ENCODE data around the gene ASB16.
"Not testable (repeated sequence)": the region's sequence is repeated elsewhere in the genome, so short reads cannot be mapped to it uniquely, and the experiment has no call there.

The ASB16 gene

GRCh38 chr17:44147812-44148211, 22.7 kb upstream of the ASB16 start:
- no peak for DNase-seq

GRCh38 chr17:44149066-44149465, 21.4 kb upstream of the ASB16 start:
- DNase-seq = not testable (repeated sequence)

DNA sequence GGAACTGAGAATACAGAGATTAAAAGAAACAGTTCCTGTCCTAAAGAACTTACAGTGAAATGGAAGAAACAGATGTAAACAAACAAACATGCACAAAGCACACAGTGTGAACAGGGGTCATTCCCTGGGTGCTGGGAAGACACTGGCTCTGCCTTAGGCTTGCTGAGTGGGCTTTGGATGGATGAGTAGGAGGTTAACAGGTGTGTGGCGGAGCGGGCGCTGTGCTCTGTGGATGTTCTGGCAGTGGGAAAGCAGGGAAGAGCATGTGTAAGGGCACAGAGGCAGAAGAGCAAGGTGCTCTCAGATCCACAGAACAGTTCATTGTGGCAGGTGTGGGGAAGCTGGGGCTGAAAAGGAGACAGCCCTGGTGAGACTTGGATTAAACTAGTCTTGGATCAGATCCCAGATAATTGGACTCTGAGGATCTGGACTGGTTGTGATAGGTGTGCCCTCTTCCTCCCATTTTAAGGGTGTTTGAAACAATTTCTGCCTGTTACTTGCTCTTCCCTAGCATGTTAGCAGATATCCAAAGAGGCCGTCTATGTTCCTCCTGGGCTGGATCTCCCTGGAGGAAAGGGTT, 20.7 kb upstream of the ASB16 start:
- no peak for DNase-seq

DNA sequence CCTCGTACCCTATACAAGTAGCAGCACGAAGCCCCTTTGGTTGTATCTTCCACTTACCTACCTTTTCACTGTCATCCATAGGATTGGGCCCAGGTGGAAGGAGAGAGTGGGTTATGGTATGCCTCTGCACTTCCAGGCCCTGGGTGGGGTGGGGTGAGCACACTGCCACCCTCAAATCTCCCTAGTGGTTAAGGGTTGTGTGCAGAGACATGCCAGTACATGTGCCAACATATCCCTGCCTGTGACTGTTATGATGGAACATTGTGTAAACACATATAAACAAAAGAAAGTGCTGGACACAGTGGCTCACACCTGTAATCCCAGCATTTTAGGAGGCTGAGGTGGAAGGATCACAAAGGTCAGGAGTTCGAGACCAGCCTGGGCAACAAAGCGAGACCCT, 17.6 kb upstream of the ASB16 start:
- no peak for DNase-seq

DNA sequence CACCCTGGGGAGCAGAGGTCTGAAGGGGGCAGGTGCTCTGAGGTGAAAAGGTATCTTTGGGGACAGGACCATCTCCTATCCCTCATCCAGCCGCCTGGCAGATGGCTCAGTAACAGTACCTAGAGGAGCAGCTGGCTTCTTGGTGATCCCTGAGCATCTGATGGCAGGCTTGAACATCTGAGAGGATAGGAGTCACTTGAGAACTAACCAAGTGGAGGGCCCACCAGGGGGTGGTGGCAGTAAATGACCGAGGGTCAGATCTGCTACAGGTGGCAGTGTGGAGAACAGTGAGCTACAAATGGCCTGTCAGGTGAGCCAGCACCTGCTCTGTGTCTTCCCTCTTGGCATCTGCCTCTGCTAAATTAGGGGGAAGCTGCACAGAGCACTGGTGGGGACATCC, 15.0 kb upstream of the ASB16 start:
- DNase-seq = no peak

- peak; percentile 3 for DNase-seq
Observed at GRCh38 chr17:44159519-44160210, 10.8 kb upstream of the ASB16 start.

DNA sequence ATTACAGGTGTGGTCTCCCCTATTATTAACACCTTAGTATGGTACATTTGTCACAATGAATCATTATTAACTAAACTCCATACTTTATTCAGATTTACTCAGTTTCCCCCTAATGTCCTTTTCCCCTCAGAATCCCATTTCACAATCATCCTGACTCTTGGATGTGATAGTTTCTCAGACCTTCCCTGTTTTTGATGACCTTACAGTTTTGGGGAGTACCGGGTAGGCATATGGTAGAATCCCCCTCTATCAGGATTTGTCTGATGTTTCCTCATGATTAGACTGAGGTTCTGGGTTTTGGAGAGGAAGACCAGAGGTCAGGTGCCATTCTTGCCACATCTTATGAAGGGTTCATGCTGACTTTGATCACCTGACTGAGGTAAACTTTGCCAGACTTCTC, 6.0 kb upstream of the ASB16 start:
- no peak for DNase-seq

DNA sequence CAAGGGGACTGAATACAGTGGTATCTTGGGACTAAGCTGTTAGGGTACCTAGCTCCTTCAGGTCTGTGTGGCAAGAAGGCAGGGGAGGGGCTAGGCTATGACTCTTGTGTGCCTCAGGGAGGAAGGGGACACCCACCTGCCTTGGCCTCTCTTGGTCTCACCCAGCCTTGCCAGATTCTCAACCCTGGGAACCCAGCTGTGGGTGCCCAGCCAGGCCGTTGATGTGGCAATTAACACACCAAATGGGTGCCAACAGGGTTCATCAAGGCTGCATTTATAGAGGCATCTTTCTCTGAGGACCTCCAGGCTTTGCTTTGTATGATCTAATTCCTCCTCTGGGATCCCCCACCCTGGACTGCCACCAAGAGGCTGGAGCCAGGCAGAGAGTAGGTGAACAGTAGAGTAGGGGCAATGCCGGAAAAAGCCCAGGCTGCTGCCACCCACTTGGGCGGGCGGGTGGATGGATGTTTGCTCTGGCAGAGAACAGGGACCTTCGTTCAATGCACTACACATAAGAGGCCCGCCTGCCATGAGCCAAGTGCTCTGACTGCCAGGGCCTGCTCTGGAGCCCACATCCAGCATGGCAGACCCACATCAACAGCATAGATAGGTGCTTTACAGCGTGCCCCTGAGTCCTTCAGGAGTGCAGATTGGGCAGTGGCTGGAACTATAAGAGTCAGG, 3.2 kb upstream of the ASB16 start:
- no peak for DNase-seq

- DNase-seq = no peak
Observed at GRCh38 chr17:44170135-44170498, 387 bp upstream of the ASB16 start.

- no peak for DNase-seq
Observed at GRCh38 chr17:44171931-44172455, 1.5 kb downstream of the ASB16 start.

- no peak for DNase-seq
Observed at GRCh38 chr17:44174427-44174826, 3.9 kb downstream of the ASB16 start.

- DNase-seq = no peak
Observed at GRCh38 chr17:44176257-44176656, 5.8 kb downstream of the ASB16 start.

DNA sequence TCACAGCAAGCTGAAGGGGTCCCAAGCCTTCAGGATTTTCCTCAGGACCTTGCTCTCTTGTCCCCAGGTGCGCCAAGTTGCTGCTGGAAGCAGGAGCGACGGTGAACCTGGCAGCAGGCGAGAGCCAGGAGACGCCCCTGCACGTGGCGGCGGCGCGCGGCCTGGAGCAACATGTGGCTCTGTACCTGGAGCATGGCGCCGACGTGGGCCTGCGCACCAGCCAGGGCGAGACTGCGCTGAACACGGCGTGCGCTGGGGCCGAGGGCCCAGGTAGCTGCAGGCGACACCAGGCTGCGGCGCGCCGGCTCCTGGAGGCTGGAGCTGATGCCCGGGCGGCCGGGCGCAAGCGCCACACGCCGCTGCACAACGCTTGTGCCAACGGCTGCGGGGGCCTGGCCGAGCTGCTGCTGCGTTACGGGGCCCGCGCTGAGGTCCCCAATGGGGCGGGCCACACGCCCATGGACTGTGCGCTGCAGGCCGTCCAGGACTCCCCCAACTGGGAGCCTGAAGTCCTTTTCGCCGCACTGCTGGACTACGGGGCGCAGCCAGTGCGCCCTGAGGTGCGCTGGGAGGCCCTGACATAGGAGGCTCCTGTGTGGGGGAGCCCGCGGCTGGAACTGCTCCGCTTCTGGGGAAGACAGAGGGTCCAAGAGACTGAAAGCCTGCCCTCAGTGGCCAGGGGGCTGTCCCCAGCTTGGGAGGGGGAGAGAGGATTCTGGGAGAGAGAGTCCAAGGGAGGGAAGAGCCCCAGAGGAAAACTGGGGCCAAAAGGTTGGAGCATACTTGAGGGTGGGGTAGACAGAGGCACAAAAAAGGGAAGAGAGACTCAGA, 6.4 kb downstream of the ASB16 start:
- no peak for DNase-seq

DNA sequence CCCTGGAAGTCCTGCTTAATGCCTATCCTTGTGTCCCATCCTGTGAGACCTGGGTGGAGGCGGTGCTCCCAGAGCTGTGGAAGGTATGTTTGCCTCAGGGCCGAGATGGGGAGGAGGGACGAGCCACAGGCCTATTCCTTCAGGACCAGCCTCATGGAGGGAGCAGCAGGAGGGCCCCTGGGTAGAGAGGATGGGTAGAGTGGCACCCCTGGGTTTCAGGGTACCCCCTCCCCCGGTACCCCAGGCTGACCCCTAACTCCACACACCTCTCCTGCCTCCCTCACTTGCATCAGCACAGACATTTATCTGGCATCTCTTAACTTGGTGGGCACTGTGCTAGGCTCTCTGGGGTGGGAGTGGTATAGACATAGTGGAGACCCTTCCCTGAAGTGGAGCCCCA, 7.1 kb downstream of the ASB16 start:
- no peak for DNase-seq

DNA sequence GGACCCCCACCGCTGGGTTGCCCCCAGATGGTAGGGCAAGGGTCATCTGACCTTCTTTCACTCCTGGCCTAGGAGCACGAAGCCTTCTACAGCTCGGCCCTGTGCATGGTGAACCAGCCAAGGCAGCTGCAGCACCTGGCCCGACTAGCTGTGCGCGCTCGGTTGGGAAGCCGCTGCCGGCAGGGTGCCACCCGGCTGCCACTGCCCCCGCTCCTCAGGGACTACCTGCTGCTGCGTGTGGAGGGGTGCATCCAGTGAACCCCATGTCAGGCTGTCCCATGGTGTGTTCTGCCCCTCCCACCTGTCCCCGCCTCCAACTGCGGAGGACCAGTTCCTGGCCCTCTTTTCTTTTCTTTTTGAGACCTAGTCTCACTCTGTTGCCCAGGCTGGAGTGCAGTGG, 7.6 kb downstream of the ASB16 start:
- DNase-seq = no peak

DNA sequence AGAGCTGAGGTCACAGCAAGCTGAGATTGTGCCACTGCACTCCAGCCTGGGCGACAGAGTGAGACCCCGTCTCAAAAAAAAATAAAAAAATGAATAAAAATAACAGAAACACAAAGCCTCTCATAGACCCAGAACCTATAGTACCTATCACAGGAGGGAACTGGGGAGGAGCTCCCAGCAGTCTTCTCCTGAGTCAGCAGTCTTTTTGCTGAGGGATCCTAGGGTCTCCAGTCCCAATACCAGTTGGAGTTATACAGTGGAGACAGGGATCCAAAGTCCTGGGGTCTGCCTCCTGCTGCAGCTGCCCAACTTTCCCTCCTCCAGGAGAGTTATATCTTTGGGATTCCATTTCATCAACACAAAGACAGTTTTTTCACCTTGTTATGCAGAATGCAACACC, 12.5 kb downstream of the ASB16 start:
- DNase-seq = no peak

- no peak for DNase-seq
Observed at GRCh38 chr17:44184212-44184810, 13.8 kb downstream of the ASB16 start.

DNA sequence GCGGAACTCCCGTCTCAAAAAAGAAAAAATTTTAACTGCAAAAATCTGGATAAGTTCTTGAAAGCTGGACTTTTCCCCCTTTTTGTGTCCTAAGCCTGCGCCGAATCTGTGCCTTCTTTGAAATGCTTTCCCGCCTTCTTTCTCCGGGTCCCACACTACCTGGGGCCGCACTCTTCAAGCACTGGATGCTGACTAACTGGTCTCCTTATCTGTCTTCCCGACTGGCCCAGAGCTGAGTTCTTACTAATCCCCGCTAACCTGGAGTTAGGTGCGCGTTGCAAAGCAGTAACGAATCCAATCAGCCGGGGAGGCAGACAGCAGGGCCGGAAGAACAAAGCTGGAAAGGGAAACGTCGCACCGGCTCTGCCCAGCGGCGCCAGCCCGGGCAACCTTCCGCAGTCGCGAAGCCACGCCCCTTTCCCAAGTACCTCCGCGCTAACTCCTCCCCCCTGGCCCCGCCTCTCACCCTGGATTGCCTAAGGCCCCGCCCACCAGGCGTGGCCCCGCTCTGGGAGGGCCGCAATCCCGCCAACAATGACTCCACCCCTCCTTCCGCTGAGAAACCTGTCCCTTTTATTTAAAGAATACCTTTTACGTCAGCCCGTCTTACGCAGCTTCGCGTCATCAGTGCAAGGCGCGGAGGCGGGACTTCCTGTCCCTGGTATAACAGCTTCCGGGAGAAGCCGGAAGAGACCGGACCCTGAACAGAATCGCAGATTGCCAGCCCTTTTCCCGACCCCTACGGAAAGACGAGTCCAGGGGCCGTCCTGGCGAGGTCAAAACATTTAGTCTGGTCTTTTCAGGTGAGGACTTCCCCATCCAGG, 16.0 kb downstream of the ASB16 start, which contains the start of gene TMUB2:
TSS of gene TMUB2 (plus strand) at position 666 of the 824 bp plus-strand sequence. CDS start 737 bp downstream, outside the sequence.
- peak; percentile 100 for DNase-seq

GRCh38 chr17:44187131-44187899, 16.8 kb downstream of the ASB16 start:
- DNase-seq = no peak

GRCh38 chr17:44188576-44189403, 18.3 kb downstream of the ASB16 start:
- no peak for DNase-seq
